Karpas-422 (cell line): ENCODE measurements around the gene ERF. TPM values are rescaled to one million over a fixed set of nuclear protein-coding genes. Genes with fewer than 3 reads are reported as not detected.

ENCODE experiments used
- DNase-seq: peaks from one replicate; pipeline ENCODE4 v3.0.0-alpha.2; 2015
- H2AFZ ChIP-seq: fragments of 200-600 bp; sonication (generic); 2 replicates; pipeline ENCODE4 v1.6.1; 2014; ENCODE audit warnings: antibody characterized with exemption, low read length, mixed read lengths
- H3K27ac ChIP-seq: fragments of 200-600 bp; sonication (generic); 2 replicates; pipeline ENCODE4 v1.5.1; 2014; ENCODE audit warnings: mild to moderate bottlenecking, low read length, moderate library complexity
- H3K27me3 ChIP-seq: fragments of 200-600 bp; sonication (generic); 2 replicates; pipeline ENCODE4 v1.6.1; 2014; ENCODE audit warnings: low read length, mixed read lengths
- H3K36me3 ChIP-seq: fragments of 200-600 bp; sonication (generic); 2 replicates; pipeline ENCODE4 v1.6.1; 2014; ENCODE audit warnings: low read length, mixed read lengths; ENCODE audit not compliant: insufficient read depth
- H3K4me1 ChIP-seq: fragments of 200-600 bp; sonication (generic); 2 replicates; pipeline ENCODE4 v1.6.1; 2014; ENCODE audit warnings: mild to moderate bottlenecking, low read length, mixed read lengths
- H3K4me2 ChIP-seq: fragments of 200-600 bp; sonication (generic); 2 replicates; pipeline ENCODE4 v1.6.1; 2014; ENCODE audit warnings: low read length, low read depth, mild to moderate bottlenecking; ENCODE audit not compliant: poor library complexity, severe bottlenecking
- H3K4me3 ChIP-seq: fragments of 200-600 bp; sonication (generic); 2 replicates; pipeline ENCODE4 v1.5.1; 2014; ENCODE audit warnings: mild to moderate bottlenecking, antibody characterized with exemption, low read length, mixed read lengths
- H3K79me2 ChIP-seq: fragments of 200-600 bp; sonication (generic); 2 replicates; pipeline ENCODE4 v1.6.1; 2014; ENCODE audit warnings: mild to moderate bottlenecking, low read length, mixed read lengths
- H3K9ac ChIP-seq: fragments of 200-600 bp; sonication (generic); 2 replicates; pipeline ENCODE4 v1.6.0; 2014; ENCODE audit warnings: low read length
- H3K9me2 ChIP-seq: fragments of 200-600 bp; sonication (generic), shearing (Covaris generic); replicated peaks from 2 replicates; pipeline ENCODE4 v1.6.0; 2014; ENCODE audit warnings: mild to moderate bottlenecking, low read length, moderate library complexity; ENCODE audit not compliant: insufficient read depth
- H3K9me3 ChIP-seq: fragments of 300-700, 200-600 bp; sonication (generic); 2 replicates; pipeline ENCODE4 v1.6.1; 2014; ENCODE audit warnings: low read length, mixed read lengths
- H4K20me1 ChIP-seq: fragments of 200-600 bp; sonication (generic); 2 replicates; pipeline ENCODE4 v1.6.1; 2014; ENCODE audit warnings: mild to moderate bottlenecking, antibody characterized with exemption, low read length, low read depth; ENCODE audit not compliant: insufficient read depth
- total RNA-seq: library from RNA; depleted of rRNA; stranded (reverse); fragments of >200 nt; shearing (Covaris generic); gene quantifications from 2 replicates; pipeline ENCODE4 v1.2.3, GENCODE V29; 2014; ENCODE audit warnings: low replicate concordance

Gene ERF
- total RNA-seq, 1 experiment from 2014 or later: 36.4 TPM

- H3K9me3 ChIP-seq: no peaks in the 10 kb centered on the region
- no peaks in the 10 kb centered on the region for H3K9me2 ChIP-seq
- H3K36me3 ChIP-seq: peaks cover 22% of the 10 kb centered on the region
- DNase-seq: no peak
- H2AFZ ChIP-seq: no peak overlapping the region
- H3K9ac ChIP-seq: no peak overlapping the region
- no peaks in the 10 kb centered on the region for H3K27me3 ChIP-seq
- H3K4me2 ChIP-seq: no peak overlapping the region
- H3K27ac ChIP-seq: no peak overlapping the region
- peaks cover 19% of the 10 kb centered on the region for H3K4me1 ChIP-seq
- peaks cover 15% of the 10 kb centered on the region; the same call in 1 of the 2 replicates for H4K20me1 ChIP-seq
- no peak overlapping the region for H3K4me3 ChIP-seq
- peaks cover 11% of the 10 kb centered on the region for H3K79me2 ChIP-seq
These were observed 35.2 kb upstream of the ERF start for GRCh38 chr19:42290136-42290522.

- no peak overlapping the region for H3K4me3 ChIP-seq
- H3K9ac ChIP-seq: no peak overlapping the region
- H3K79me2 ChIP-seq: peaks cover 16% of the 10 kb centered on the region
- peaks cover 22% of the 10 kb centered on the region for H3K36me3 ChIP-seq
- no peaks in the 10 kb centered on the region for H3K9me3 ChIP-seq
- no peak for DNase-seq
- no peaks in the 10 kb centered on the region for H3K9me2 ChIP-seq
- no peak overlapping the region for H3K4me2 ChIP-seq
- no peak overlapping the region for H2AFZ ChIP-seq
- no peaks in the 10 kb centered on the region for H3K27me3 ChIP-seq
- no peak overlapping the region for H3K27ac ChIP-seq
- peaks cover 22% of the 10 kb centered on the region for H3K4me1 ChIP-seq
- H4K20me1 ChIP-seq: peaks cover 15% of the 10 kb centered on the region; the same call in 1 of the 2 replicates
These were observed 34.7 kb upstream of the ERF start for GRCh38 chr19:42289556-42290041.

GRCh38 chr19:42288881-42289555, 34.1 kb upstream of the ERF start:
- peaks cover 22% of the 10 kb centered on the region for H3K4me1 ChIP-seq
- H4K20me1 ChIP-seq: peaks cover 15% of the 10 kb centered on the region; the same call in 1 of the 2 replicates
- no peaks in the 10 kb centered on the region for H3K9me3 ChIP-seq
- no peak overlapping the region for H3K4me2 ChIP-seq
- H3K4me3 ChIP-seq: no peak overlapping the region
- no peak for DNase-seq
- H3K27me3 ChIP-seq: no peaks in the 10 kb centered on the region
- H3K36me3 ChIP-seq: peaks cover 22% of the 10 kb centered on the region
- H3K9ac ChIP-seq: no peak overlapping the region
- no peaks in the 10 kb centered on the region for H3K9me2 ChIP-seq
- H2AFZ ChIP-seq: no peak overlapping the region
- no peak overlapping the region for H3K27ac ChIP-seq
- H3K79me2 ChIP-seq: peaks cover 18% of the 10 kb centered on the region

- Histone ChIP-seq H3K4me1 (peaks cover 24% of the 10 kb centered on the region), H3K4me3 (no peak overlapping the region), H3K9me3 (no peaks in the 10 kb centered on the region), H3K36me3 (peaks cover 22% of the 10 kb centered on the region; the same call in 1 of the 2 replicates), H3K9me2 (no peaks in the 10 kb centered on the region), H3K79me2 (peaks cover 18% of the 10 kb centered on the region), H2AFZ (no peak overlapping the region), H3K27ac (no peak overlapping the region), H4K20me1 (peaks cover 15% of the 10 kb centered on the region; the same call in 1 of the 2 replicates), H3K9ac (no peak overlapping the region), H3K4me2 (no peak overlapping the region), H3K27me3 (no peaks in the 10 kb centered on the region)
- DNase-seq: no peak
These were observed 33.5 kb upstream of the ERF start for GRCh38 chr19:42288387-42288786.

DNA sequence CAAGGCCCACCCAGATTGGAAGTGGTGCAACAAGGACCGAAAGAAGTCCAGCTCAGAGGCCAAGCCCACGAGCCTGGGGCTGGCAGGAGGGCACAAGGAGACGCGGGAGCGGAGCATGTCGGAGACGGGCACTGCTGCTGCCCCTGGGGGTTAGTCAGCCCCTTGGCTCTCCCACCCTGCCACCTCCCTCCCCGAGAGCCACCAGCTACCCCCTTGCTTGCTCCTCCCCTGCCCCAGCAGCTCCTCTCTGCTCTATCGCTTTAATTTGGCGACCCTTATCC, 32.8 kb upstream of the ERF start:
- Histone ChIP-seq H3K9ac (no peak overlapping the region), H2AFZ (no peak overlapping the region), H3K79me2 (peaks cover 18% of the 10 kb centered on the region), H3K27ac (no peak overlapping the region), H4K20me1 (peaks cover 15% of the 10 kb centered on the region; the same call in 1 of the 2 replicates), H3K4me3 (no peak overlapping the region), H3K4me2 (no peak overlapping the region), H3K9me2 (no peaks in the 10 kb centered on the region), H3K36me3 (peaks cover 22% of the 10 kb centered on the region; the same call in 1 of the 2 replicates), H3K27me3 (no peaks in the 10 kb centered on the region), H3K9me3 (no peaks in the 10 kb centered on the region), H3K4me1 (peaks cover 30% of the 10 kb centered on the region)
- no peak for DNase-seq

GRCh38 chr19:42287017-42287826, 32.3 kb upstream of the ERF start:
- H3K9me2 ChIP-seq: no peaks in the 10 kb centered on the region
- H3K27ac ChIP-seq: no peak overlapping the region
- H2AFZ ChIP-seq: no peak overlapping the region
- H3K9ac ChIP-seq: no peak overlapping the region
- no peaks in the 10 kb centered on the region for H3K27me3 ChIP-seq
- H3K4me3 ChIP-seq: no peak overlapping the region
- DNase-seq: no peak
- H3K79me2 ChIP-seq: peaks cover 18% of the 10 kb centered on the region
- peaks cover 15% of the 10 kb centered on the region; the same call in 1 of the 2 replicates for H4K20me1 ChIP-seq
- H3K9me3 ChIP-seq: no peaks in the 10 kb centered on the region
- H3K36me3 ChIP-seq: peaks cover 22% of the 10 kb centered on the region; the same call in 1 of the 2 replicates
- H3K4me1 ChIP-seq: peaks cover 35% of the 10 kb centered on the region
- H3K4me2 ChIP-seq: no peak overlapping the region

- Histone ChIP-seq H3K27me3 (no peaks in the 10 kb centered on the region), H3K4me2 (peak overlapping the region; percentile 92), H3K36me3 (peaks cover 17% of the 10 kb centered on the region; the same call in 1 of the 2 replicates), H3K9me2 (no peaks in the 10 kb centered on the region), H2AFZ (no peak overlapping the region), H3K4me3 (peak overlapping the region; percentile 85), H3K79me2 (peaks cover 18% of the 10 kb centered on the region), H4K20me1 (peaks cover 14% of the 10 kb centered on the region; the same call in 1 of the 2 replicates), H3K9ac (peak overlapping the region; percentile 83), H3K4me1 (peaks cover 43% of the 10 kb centered on the region), H3K27ac (peak overlapping the region; percentile 54), H3K9me3 (no peaks in the 10 kb centered on the region)
- peak; percentile 61 for DNase-seq
These were observed 31.6 kb upstream of the ERF start for GRCh38 chr19:42286349-42287016.

DNA sequence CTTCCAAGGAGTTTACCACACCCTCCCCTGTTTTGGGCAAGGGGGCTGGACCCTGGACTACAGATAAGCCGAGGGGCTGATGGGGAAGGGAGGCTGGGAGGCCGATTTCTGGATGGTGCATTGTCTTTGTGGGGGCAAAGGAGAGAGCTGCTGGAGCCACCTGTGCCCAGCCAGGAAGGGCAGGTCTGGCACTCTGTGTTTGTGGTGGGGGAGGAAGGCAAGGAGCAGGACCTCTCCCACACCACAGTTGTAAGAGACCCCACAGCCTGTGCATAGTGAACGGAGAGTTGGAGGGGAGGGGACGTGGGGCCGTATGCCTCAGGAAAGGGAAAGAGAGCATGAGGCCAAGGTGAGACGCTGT, 31.0 kb upstream of the ERF start:
- no peaks in the 10 kb centered on the region for H3K9me2 ChIP-seq
- peaks cover 14% of the 10 kb centered on the region; the same call in 1 of the 2 replicates for H3K36me3 ChIP-seq
- peaks cover 18% of the 10 kb centered on the region for H3K79me2 ChIP-seq
- peaks cover 10% of the 10 kb centered on the region; the same call in 1 of the 2 replicates for H4K20me1 ChIP-seq
- peak overlapping the region; percentile 83 for H3K9ac ChIP-seq
- no peaks in the 10 kb centered on the region for H3K27me3 ChIP-seq
- H2AFZ ChIP-seq: no peak overlapping the region
- no peaks in the 10 kb centered on the region for H3K9me3 ChIP-seq
- peak overlapping the region; percentile 54 for H3K27ac ChIP-seq
- peaks cover 47% of the 10 kb centered on the region for H3K4me1 ChIP-seq
- no peak for DNase-seq
- peak overlapping the region; percentile 85 for H3K4me3 ChIP-seq
- H3K4me2 ChIP-seq: peak overlapping the region; percentile 92
